ENCODE data around the gene MMS22L.

DNA sequence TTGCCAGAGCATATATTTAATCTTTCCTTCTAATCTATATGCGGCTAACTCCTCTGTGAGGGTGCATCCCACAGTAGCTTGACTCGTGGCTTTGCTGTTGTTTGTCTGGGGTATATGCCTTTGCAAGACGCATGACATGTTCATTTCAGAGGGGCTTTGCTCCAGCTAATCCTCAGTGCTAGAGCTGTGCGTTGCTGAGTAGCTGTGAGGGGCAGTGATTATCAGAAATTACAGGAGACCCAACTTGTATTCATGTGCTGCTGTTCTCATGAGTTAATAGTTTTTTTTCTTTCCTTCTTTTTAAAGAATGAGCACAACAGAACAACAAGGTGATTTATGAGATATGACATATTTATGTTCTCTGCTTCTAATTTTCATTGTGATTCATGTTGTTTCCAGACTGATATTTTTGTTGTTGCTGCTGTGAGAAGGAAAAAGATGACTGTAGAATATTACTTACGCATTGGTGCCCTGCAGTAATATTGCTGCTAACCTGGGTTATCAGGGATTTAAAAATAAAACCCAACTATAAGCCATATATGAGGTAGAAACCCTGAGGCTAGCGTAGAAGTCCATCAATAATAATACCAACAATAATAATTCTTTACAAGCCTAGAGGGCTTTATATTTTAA, 190.2 kb downstream of the MMS22L start:
- TF ChIP-seq, protein P1, sequence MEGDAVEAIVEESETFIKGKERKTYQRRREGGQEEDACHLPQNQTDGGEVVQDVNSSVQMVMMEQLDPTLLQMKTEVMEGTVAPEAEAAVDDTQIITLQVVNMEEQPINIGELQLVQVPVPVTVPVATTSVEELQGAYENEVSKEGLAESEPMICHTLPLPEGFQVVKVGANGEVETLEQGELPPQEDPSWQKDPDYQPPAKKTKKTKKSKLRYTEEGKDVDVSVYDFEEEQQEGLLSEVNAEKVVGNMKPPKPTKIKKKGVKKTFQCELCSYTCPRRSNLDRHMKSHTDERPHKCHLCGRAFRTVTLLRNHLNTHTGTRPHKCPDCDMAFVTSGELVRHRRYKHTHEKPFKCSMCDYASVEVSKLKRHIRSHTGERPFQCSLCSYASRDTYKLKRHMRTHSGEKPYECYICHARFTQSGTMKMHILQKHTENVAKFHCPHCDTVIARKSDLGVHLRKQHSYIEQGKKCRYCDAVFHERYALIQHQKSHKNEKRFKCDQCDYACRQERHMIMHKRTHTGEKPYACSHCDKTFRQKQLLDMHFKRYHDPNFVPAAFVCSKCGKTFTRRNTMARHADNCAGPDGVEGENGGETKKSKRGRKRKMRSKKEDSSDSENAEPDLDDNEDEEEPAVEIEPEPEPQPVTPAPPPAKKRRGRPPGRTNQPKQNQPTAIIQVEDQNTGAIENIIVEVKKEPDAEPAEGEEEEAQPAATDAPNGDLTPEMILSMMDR (IDR thresholded peaks at IDR 0.05): no peak
- no peak for TF ChIP-seq POLR2A (IDR thresholded peaks at IDR 0.05)

Measured in vagina (tissue), 2 donors.